ENCODE measurements around the gene UGT2A1. TPM values are rescaled to one million over a fixed set of nuclear protein-coding genes. Genes with fewer than 3 reads are reported as not detected.

UGT2A1 gene
- total and polyA plus RNA-seq, 2 experiments from 2014 or later = not detected

DNA sequence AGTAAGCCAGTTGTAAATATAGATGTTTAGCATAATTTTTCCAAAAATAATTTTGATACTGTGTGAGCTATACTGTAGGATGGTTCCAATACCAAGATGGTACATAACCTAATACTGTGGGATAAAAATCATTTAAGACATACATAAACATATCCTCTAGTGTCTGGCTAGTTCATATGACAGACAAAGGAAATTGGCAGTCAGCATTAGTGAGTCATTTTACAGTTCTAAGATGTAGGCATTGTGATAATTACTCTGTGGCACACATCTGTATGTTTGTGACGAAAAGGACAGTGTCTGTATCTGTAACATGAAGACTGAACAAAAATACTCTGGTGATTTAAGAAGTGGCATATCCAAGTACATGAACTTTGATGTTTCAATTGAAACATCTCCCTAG lies 63.2 kb downstream of the UGT2A1 start:
- H3K36me3 ChIP-seq (ENCODE audit: low read depth) = no peaks in the 10 kb centered on the region
- H3K27me3 ChIP-seq (replicated peaks; ENCODE audit: insufficient read depth) = no peaks in the 10 kb centered on the region
- H3K4me1 ChIP-seq (ENCODE audit: insufficient read depth) = no peaks in the 10 kb centered on the region
- no peaks in the 10 kb centered on the region for H3F3A ChIP-seq (ENCODE audit: insufficient read depth)
- TF ChIP-seq EZH2 (IDR thresholded peaks at IDR 0.05; ENCODE audit: insufficient read depth, poor library complexity, severe bottlenecking) = no peak
- TF ChIP-seq EZH2phosphoT487 (IDR thresholded peaks at IDR 0.05; ENCODE audit: insufficient read depth, low read depth) = no peak
- WGBS, 2 experiments (ENCODE audit: low coverage in 1 of 2, low lambda C conversion rate in 2 of 2, missing lambda C conversion rate in 2 of 2) = 0 to 4% methylated on average over 1 of the region's 1 CpG
- no peaks in the 10 kb centered on the region for H3K79me2 ChIP-seq (ENCODE audit: insufficient read depth)
- DNase-seq = no peak
- H3K4me2 ChIP-seq (ENCODE audit: unreplicated experiment) = no peak overlapping the region
- H3K27ac ChIP-seq = no peak overlapping the region
- H2AFZ ChIP-seq = no peak overlapping the region
- no peak overlapping the region for H3K9ac ChIP-seq
- H3K9me2 ChIP-seq (ENCODE audit: insufficient read depth) = no peaks in the 10 kb centered on the region
- H4K20me1 ChIP-seq (ENCODE audit: insufficient read depth) = no peaks in the 10 kb centered on the region
- in situ Hi-C loops (cut with MboI) = no loop called here
- H3K4me3 ChIP-seq = no peak overlapping the region
- no peaks in the 10 kb centered on the region for H3K9me3 ChIP-seq (ENCODE audit: low read depth)

DNA sequence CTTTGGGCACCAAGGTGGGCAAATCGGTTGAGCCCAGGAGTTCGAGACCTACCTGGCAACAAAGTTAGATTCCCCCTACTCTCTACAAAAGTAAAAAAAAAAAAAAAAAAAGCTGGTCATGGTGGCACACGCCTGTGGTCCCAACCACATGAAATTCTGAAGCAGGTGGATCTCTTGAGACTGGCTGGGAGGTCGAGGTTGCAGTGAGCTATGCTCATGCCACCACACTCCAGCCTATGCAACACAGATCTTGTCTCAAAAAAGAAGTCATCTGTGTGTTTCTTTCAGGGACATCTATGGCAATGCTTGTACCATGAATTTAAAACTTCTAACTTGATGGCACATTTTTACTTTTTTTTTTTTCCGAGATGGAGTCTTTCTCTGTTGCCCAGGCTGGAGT lies 68.9 kb downstream of the UGT2A1 start:
- Histone ChIP-seq H3K9me3 (ENCODE audit: low read depth) (no peaks in the 10 kb centered on the region), H3K9me2 (ENCODE audit: insufficient read depth) (no peaks in the 10 kb centered on the region), H3K4me1 (ENCODE audit: insufficient read depth) (no peaks in the 10 kb centered on the region), H3K4me2 (ENCODE audit: unreplicated experiment) (no peak overlapping the region), H3K36me3 (ENCODE audit: low read depth) (no peaks in the 10 kb centered on the region), H3K27ac (no peak overlapping the region), H3K27me3 (replicated peaks; ENCODE audit: insufficient read depth) (no peaks in the 10 kb centered on the region), H3K4me3 (no peak overlapping the region), H2AFZ (no peak overlapping the region), H3K79me2 (ENCODE audit: insufficient read depth) (no peaks in the 10 kb centered on the region), H3F3A (ENCODE audit: insufficient read depth) (no peaks in the 10 kb centered on the region), H3K9ac (no peak overlapping the region), H4K20me1 (ENCODE audit: insufficient read depth) (no peaks in the 10 kb centered on the region)
- no peak for DNase-seq
- 6 to 9% methylated on average over 4 to 5 of the region's 5 CpGs for WGBS, 2 experiments (ENCODE audit: low coverage in 1 of 2, low lambda C conversion rate in 2 of 2, missing lambda C conversion rate in 2 of 2)
- in situ Hi-C loops (cut with MboI) = no loop called here
- TF ChIP-seq EZH2phosphoT487 (IDR thresholded peaks at IDR 0.05; ENCODE audit: insufficient read depth, low read depth) (no peak), EZH2 (IDR thresholded peaks at IDR 0.05; ENCODE audit: insufficient read depth, poor library complexity, severe bottlenecking) (no peak)

DNA sequence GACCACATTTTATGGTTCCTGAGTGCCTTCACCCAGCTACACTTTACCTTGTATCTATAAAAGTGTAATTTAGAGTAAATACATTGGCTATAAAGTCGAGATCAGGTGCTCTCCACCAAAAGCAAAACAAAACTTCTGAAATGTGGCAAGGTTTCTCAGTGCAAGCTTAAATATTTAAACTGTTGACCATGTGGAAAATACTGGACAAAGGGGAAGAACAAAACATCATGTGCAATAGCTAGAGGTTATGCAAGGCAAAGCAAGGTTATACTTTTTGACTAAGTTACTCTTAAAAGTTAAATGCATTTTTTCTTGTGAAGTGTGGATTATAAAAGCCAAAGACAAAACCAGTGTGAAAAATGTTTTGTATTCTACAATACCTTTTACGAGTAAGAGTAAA lies 69.5 kb downstream of the UGT2A1 start:
- DNase-seq = no peak
- H3K4me1 ChIP-seq (ENCODE audit: insufficient read depth) = no peaks in the 10 kb centered on the region
- no peak overlapping the region for H3K27ac ChIP-seq
- TF ChIP-seq EZH2phosphoT487 (IDR thresholded peaks at IDR 0.05; ENCODE audit: insufficient read depth, low read depth) = no peak
- H4K20me1 ChIP-seq (ENCODE audit: insufficient read depth) = no peaks in the 10 kb centered on the region
- no peaks in the 10 kb centered on the region for H3K79me2 ChIP-seq (ENCODE audit: insufficient read depth)
- no peaks in the 10 kb centered on the region for H3K27me3 ChIP-seq (replicated peaks; ENCODE audit: insufficient read depth)
- no peak overlapping the region for H3K4me2 ChIP-seq (ENCODE audit: unreplicated experiment)
- no peaks in the 10 kb centered on the region for H3K9me3 ChIP-seq (ENCODE audit: low read depth)
- H3F3A ChIP-seq (ENCODE audit: insufficient read depth) = no peaks in the 10 kb centered on the region
- WGBS, 2 experiments (ENCODE audit: low coverage in 1 of 2, low lambda C conversion rate in 2 of 2, missing lambda C conversion rate in 2 of 2) = 9 to 13% methylated on average over 2 of the region's 2 CpGs
- no peak overlapping the region for H3K4me3 ChIP-seq
- in situ Hi-C loops (cut with MboI) = no loop called here
- H2AFZ ChIP-seq = no peak overlapping the region
- no peaks in the 10 kb centered on the region for H3K36me3 ChIP-seq (ENCODE audit: low read depth)
- H3K9ac ChIP-seq = no peak overlapping the region
- H3K9me2 ChIP-seq (ENCODE audit: insufficient read depth) = no peaks in the 10 kb centered on the region

DNA sequence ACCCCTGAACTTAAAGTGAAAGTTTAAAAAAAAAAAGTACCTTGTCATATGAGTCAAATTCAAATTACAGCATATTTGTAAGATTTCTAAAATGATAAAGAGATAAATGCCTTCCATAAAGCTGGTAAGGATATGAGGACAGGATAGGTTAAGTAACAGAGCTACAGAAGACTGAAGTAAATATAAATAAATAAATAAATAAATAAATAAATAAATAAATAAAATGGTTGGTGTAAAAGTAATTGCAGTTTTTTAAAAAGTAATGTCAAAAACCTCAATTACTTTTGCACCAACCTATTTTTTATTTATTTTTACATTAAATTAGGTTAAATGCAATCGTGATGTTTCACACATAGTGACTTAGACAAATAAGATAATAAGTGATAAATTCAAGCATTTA lies 75.8 kb downstream of the UGT2A1 start:
- Histone ChIP-seq H3K9ac (no peak overlapping the region), H3K27ac (no peak overlapping the region), H3K9me3 (ENCODE audit: low read depth) (no peaks in the 10 kb centered on the region), H3F3A (ENCODE audit: insufficient read depth) (no peaks in the 10 kb centered on the region), H3K27me3 (replicated peaks; ENCODE audit: insufficient read depth) (no peaks in the 10 kb centered on the region), H3K4me1 (ENCODE audit: insufficient read depth) (no peaks in the 10 kb centered on the region), H4K20me1 (ENCODE audit: insufficient read depth) (no peaks in the 10 kb centered on the region), H3K79me2 (ENCODE audit: insufficient read depth) (no peaks in the 10 kb centered on the region), H3K4me3 (no peak overlapping the region), H3K9me2 (ENCODE audit: insufficient read depth) (no peaks in the 10 kb centered on the region), H3K4me2 (ENCODE audit: unreplicated experiment) (no peak overlapping the region), H3K36me3 (ENCODE audit: low read depth) (no peaks in the 10 kb centered on the region), H2AFZ (no peak overlapping the region)
- no peak for DNase-seq
- TF ChIP-seq EZH2 (IDR thresholded peaks at IDR 0.05; ENCODE audit: insufficient read depth, poor library complexity, severe bottlenecking) = no peak
- no peak for TF ChIP-seq EZH2phosphoT487 (IDR thresholded peaks at IDR 0.05; ENCODE audit: insufficient read depth, low read depth)
- in situ Hi-C loops (cut with MboI) = no loop called here
- WGBS, 2 experiments (ENCODE audit: low coverage in 1 of 2, low lambda C conversion rate in 2 of 2, missing lambda C conversion rate in 2 of 2) = 43 to 48% methylated on average over 1 of the region's 1 CpG

DNA sequence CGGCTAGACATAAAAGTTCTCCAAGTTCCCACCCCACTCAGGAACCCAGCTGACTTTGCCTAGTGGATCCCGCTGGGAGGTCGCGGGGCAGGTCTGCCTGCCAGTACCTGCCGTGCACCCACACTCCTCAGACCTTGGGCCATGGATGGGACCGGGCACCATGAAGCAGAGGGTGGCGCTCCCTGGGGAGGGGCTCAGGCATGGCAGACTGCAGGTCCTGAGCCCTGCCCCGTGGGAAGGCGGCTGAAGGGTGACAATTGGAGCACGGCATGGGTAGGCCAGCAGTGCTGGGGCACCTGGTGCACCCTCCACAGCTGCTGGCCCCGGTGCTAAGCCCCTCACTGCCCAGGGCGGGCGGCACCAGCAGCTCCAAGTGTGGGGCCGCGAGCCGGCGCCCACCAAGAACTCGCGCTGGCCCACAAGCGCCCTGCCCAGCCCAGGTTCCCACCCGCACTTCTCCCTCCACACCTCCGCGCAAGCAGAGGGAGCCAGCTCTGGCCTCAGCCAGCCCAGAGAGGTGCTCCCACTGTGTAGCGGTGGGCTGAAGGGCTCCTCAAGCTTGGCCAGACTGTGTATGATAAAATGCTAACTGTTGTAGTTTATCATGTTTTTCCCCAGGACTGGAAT lies 76.7 kb downstream of the UGT2A1 start:
- Histone ChIP-seq H3K4me1 (ENCODE audit: insufficient read depth) (no peaks in the 10 kb centered on the region), H3K79me2 (ENCODE audit: insufficient read depth) (no peaks in the 10 kb centered on the region), H3K4me2 (ENCODE audit: unreplicated experiment) (no peak overlapping the region), H4K20me1 (ENCODE audit: insufficient read depth) (no peaks in the 10 kb centered on the region), H2AFZ (no peak overlapping the region), H3K9me3 (ENCODE audit: low read depth) (no peaks in the 10 kb centered on the region), H3K27me3 (replicated peaks; ENCODE audit: insufficient read depth) (no peaks in the 10 kb centered on the region), H3K4me3 (no peak overlapping the region), H3F3A (ENCODE audit: insufficient read depth) (no peaks in the 10 kb centered on the region), H3K9me2 (ENCODE audit: insufficient read depth) (no peaks in the 10 kb centered on the region), H3K9ac (no peak overlapping the region), H3K36me3 (ENCODE audit: low read depth) (no peaks in the 10 kb centered on the region), H3K27ac (no peak overlapping the region)
- DNase-seq = no peak
- in situ Hi-C loops (cut with MboI) = no loop called here
- TF ChIP-seq EZH2 (IDR thresholded peaks at IDR 0.05; ENCODE audit: insufficient read depth, poor library complexity, severe bottlenecking) (no peak), EZH2phosphoT487 (IDR thresholded peaks at IDR 0.05; ENCODE audit: insufficient read depth, low read depth) (no peak)
- WGBS, 2 experiments (ENCODE audit: low coverage in 1 of 2, low lambda C conversion rate in 2 of 2, missing lambda C conversion rate in 2 of 2) = 70 to 73% methylated on average over 17 to 24 of the region's 24 CpGs
